ENCODE data around the gene RCN1. TPM values are rescaled to one million over a fixed set of nuclear protein-coding genes. Genes with fewer than 3 reads are reported as not detected.

The RCN1 gene
- total and polyA plus RNA-seq, 2 donors (not counting 3 experiments of a cell fraction or from before 2014, with no cell fraction given) = 174 to 285 TPM

DNA sequence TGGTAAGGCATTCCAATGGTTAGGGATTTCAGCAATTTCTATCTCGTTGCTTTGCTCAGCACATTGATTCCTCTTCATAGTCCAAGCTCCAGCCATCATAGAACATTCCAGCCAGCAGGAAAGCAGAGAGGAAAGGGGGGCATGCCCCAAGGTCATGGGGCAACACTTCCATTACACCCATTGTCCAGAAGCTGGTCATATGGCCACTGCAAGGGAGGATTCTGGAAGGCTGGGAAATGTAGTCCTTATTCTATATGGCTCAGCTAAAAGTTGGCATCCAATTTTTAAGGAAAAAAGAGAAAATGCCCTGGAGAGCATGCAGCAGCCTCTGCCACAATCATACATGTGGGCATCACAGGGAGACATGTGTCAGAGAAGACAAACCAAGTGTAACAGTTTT is 47.1 kb upstream of the RCN1 start:
- Histone ChIP-seq H2AFZ (ENCODE audit: low read depth, low read length) (no peak overlapping the region), H3K9ac (replicated peaks; ENCODE audit: extremely low read depth, insufficient read depth, low read length) (no peak overlapping the region), H3K27me3 (ENCODE audit: control insufficient read depth in 2 of 2, insufficient read depth in 2 of 2, low read length in 2 of 2) (peaks cover 4 to 8% of the 10 kb centered on the region in 2 experiments), H3K4me1 (ENCODE audit: control insufficient read depth, extremely low read depth, insufficient read depth, low read length) (no peaks in the 10 kb centered on the region), H3K9me1 (replicated peaks; ENCODE audit: control insufficient read depth, extremely low read depth, insufficient read depth, low read length) (no peaks in the 10 kb centered on the region), H3K27ac (ENCODE audit: insufficient read depth, low read depth, low read length) (no peak overlapping the region), H3K79me2 (ENCODE audit: control insufficient read depth, insufficient read depth, low read length) (no peaks in the 10 kb centered on the region), H3K9me3 (replicated peaks; ENCODE audit: control insufficient read depth, insufficient read depth, low read length) (no peaks in the 10 kb centered on the region), H3K36me3 (ENCODE audit: control insufficient read depth in 2 of 2, extremely low read depth in 1 of 2, insufficient read depth in 2 of 2, low read length in 2 of 2) (no peaks in the 10 kb centered on the region), H3K4me3 (replicated peaks in 1 of 3; ENCODE audit: insufficient read depth in 1 of 3, low read depth in 1 of 3, low read length in 3 of 3) (no peak overlapping the region), H4K20me1 (replicated peaks; ENCODE audit: control insufficient read depth, extremely low read depth, insufficient read depth, low read length) (no peaks in the 10 kb centered on the region), H3K4me2 (ENCODE audit: insufficient read depth, low read length) (no peak overlapping the region)
- POLR2A ChIA-PET = no interaction called here
- CTCF ChIA-PET = interaction anchor here (1.5 to 1.9 kb wide), 2 partner anchors 8 to 132 kb away, joined by 6 to 11 read pairs; no protein-coding TSS in a partner anchor
- no peak for FAIRE-seq
- DNase-seq (ENCODE audit: low read depth, low spot score) = no peak
- no TSS peak for BruUV-seq (replicated peaks)
- TF ChIP-seq CTCF (IDR thresholded peaks at IDR 0.05; ENCODE audit: extremely low read depth in 1 of 2, insufficient read depth in 1 of 2, low read depth in 1 of 2, low read length in 2 of 2) (no peak), GATA2 (IDR thresholded peaks at IDR 0.05; ENCODE audit: insufficient read depth, insufficient read length, low read depth, low read length) (no peak), MAX (IDR thresholded peaks at IDR 0.05; ENCODE audit: insufficient read depth, insufficient read length) (no peak), EZH2 (IDR thresholded peaks at IDR 0.05; ENCODE audit: borderline replicate concordance, low read depth, low read length, severe bottlenecking) (no peak), JUN (IDR thresholded peaks at IDR 0.05; ENCODE audit: borderline replicate concordance, insufficient read depth, insufficient read length, low read depth) (no peak), MYC (IDR thresholded peaks at IDR 0.05; ENCODE audit: low read depth, low read length) (no peak), POLR2A (IDR thresholded peaks at IDR 0.05; ENCODE audit: low read depth, low read length) (no peak)
- dilution Hi-C loops (cut with MboI; ENCODE audit: extremely low pct_ligation_motif_present, low sequenced_read_pairs) = loop anchor here (25.0 kb wide), 1 partner anchor 119 kb away; no protein-coding TSS in a partner anchor
- intact Hi-C loops (cut with micrococcal nuclease) = no loop called here
